Duodenal mucosa (tissue), 2 donors: ENCODE measurements around the gene CASP5.
A peak's percentile ranks its signal among the peaks of the same experiment; 100 is the strongest.
"Not testable (repeated sequence)": the region's sequence is repeated elsewhere in the genome, so short reads cannot be mapped to it uniquely, and the experiment has no call there.

ENCODE experiments used
- H3K27ac ChIP-seq: one replicate; pipeline ENCODE4 v1.7.0; 2013; ENCODE audit warnings: low read depth, low read length
- H3K27me3 ChIP-seq, 2 donors: one replicate each; pipeline ENCODE4 v1.7.0; 2013; ENCODE audit warnings: low read length in 2 of 2, control low read depth in 1 of 2; ENCODE audit not compliant: insufficient read depth in 2 of 2, control insufficient read depth in 1 of 2
- H3K36me3 ChIP-seq, 2 donors: one replicate each; pipeline ENCODE4 v1.7.0; 2013; ENCODE audit warnings: low read length in 2 of 2, control low read depth in 1 of 2; ENCODE audit not compliant: insufficient read depth in 2 of 2, control insufficient read depth in 1 of 2
- H3K4me1 ChIP-seq, 2 donors: one replicate each; pipeline ENCODE4 v1.7.0; 2013; ENCODE audit warnings: low read length in 2 of 2, control low read depth in 1 of 2; ENCODE audit not compliant: insufficient read depth in 2 of 2, control insufficient read depth in 1 of 2
- H3K4me3 ChIP-seq, 2 donors: one replicate each; pipeline ENCODE4 v1.7.0; 2013; ENCODE audit warnings: low read length in 2 of 2, low read depth in 1 of 2
- H3K9ac ChIP-seq, 2 donors: one replicate each; pipeline ENCODE4 v1.7.0; 2013; ENCODE audit warnings: low read length in 2 of 2, low read depth in 1 of 2
- H3K9me3 ChIP-seq, 2 donors: one replicate each; pipeline ENCODE4 v1.7.0; 2013; ENCODE audit warnings: low read length in 2 of 2, control low read depth in 1 of 2; ENCODE audit not compliant: control insufficient read depth in 1 of 2

Gene CASP5

DNA sequence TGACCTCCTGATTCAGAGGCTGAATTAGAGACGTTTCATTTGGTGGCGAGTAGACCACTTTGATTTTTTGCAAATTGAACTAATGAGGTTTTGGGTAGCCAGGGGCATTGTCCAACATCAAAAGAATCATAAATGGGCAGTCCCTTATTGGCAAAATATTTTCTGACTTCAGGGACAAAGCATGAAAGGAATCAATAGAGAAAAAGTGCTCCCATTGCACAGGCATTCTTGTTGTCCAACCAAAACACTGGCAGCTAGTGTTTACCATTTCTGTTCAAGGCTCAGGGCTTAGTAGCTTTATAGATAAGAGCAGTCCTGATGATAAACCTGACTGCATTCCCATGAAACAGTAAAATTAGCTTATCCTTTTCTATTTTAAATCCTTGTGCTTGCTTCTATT, 28.6 kb upstream of the CASP5 start:
- Histone ChIP-seq H3K9me3 (no peaks in the 10 kb centered on the region), H3K27me3 (no peaks in the 10 kb centered on the region), H3K4me3 (no peak overlapping the region), H3K4me1 (no peaks in the 10 kb centered on the region), H3K27ac (no peak overlapping the region), H3K9ac (no peak overlapping the region), H3K36me3 (no peaks in the 10 kb centered on the region)

- Histone ChIP-seq H3K4me3 (no peak overlapping the region), H3K9me3 (no peaks in the 10 kb centered on the region), H3K27me3 (no peaks in the 10 kb centered on the region), H3K27ac (no peak overlapping the region), H3K4me1 (peaks cover 5 to 8% of the 10 kb centered on the region in 2 donors), H3K36me3 (no peaks in the 10 kb centered on the region), H3K9ac (no peak overlapping the region)
Measured at GRCh38 chr11:105049481-105049880, 26.5 kb upstream of the CASP5 start.

DNA sequence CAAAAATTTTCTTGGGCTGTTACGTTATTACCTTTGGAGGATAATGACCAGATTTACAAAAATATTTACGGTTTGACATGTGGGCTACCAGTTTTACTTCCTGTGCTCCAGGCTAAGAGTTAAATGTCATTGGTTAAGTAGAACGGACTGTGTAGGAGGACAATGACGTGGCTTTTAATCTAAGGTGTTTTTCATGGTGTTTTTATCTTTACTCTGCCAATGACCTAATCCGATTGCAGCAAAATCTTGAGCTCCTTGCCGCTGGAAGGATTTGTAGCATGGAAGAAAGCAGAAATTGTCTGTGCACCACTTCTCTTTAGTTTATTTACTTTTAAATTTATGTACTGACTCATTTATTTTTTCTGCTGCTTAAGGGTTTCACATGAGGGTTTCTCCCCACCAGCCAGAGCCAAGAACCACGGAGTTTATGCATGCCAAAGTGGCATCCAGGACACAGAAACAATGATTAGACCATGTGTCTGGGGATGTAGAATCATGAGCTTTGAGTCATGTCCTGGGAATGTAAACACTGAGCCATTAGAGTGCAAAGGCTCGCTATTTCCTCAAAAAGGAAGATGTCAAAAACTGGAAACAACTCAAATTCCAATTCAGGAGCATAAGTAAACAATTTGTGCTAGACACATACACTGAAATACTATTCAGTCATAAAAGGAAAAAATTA, 24.1 kb upstream of the CASP5 start:
- peaks cover 11 to 17% of the 10 kb centered on the region in 2 donors for H3K4me1 ChIP-seq
- H3K4me3 ChIP-seq = no peak overlapping the region
- no peaks in the 10 kb centered on the region for H3K36me3 ChIP-seq
- no peak overlapping the region for H3K9ac ChIP-seq
- no peaks in the 10 kb centered on the region for H3K27me3 ChIP-seq
- no peak overlapping the region for H3K27ac ChIP-seq
- no peaks in the 10 kb centered on the region for H3K9me3 ChIP-seq

DNA sequence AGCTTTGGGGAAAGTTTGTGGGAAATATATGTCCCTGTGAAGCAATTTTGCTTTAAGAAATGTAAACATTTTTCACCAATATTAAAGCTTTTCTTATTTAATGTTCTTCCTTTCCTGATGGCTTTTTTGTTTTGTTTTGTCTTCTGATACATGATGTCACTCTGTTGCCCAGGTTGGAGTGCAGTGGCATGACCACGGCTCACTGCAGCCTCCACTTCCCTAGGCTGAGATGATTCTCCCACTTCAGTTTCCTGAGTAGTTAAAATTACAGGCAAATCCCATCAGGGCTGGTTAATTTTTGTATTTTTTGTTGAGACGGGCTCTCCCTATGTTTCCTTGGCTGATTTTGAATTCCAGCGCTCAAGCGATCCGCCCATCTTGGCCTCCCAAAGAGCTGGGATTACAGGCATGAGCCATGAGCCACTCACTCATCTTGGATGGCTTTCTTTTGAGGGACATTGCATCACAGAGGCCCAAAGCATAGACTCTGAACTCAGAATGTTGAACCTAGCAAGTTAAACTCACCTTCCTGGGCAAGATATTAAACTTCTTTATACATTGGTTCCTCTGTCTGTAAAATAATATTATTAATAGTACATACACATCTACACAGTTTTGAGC, 22.8 kb upstream of the CASP5 start:
- Histone ChIP-seq H3K27ac (peak overlapping the region; percentile 6), H3K4me3 (peak overlapping the region; percentile 70 to 72), H3K36me3 (peaks cover 4 to 8% of the 10 kb centered on the region in 2 donors), H3K27me3 (no peaks in the 10 kb centered on the region), H3K9ac (peak overlapping the region; percentile 56 to 72), H3K4me1 (peaks cover 22 to 27% of the 10 kb centered on the region in 2 donors), H3K9me3 (no peaks in the 10 kb centered on the region)

GRCh38 chr11:105044557-105045524, 21.9 kb upstream of the CASP5 start, which contains the start of gene CARD16:
Gene CARD16 (minus strand): TSS chr11:105045335. CDS start chr11:105045297, 38 bp downstream.
- H3K36me3 ChIP-seq, H3K9me3 ChIP-seq, H3K27me3 ChIP-seq: not testable (repeated sequence)
- H3K4me3 ChIP-seq = peak within 1 kb of the TSS; percentile 70 to 72
- H3K9ac ChIP-seq = peak within 1 kb of the TSS; percentile 56 to 72
- peaks cover 25 to 32% of the 10 kb centered on the region in 2 donors for H3K4me1 ChIP-seq
- H3K27ac ChIP-seq = peak within 1 kb of the TSS; percentile 6

GRCh38 chr11:105042178-105042577, 19.2 kb upstream of the CASP5 start:
- H3K4me1 ChIP-seq = peaks cover 25 to 32% of the 10 kb centered on the region in 2 donors
- H3K27ac ChIP-seq = no peak overlapping the region
- H3K9me3 ChIP-seq = no peaks in the 10 kb centered on the region
- peak overlapping the region; percentile 70 to 72 for H3K4me3 ChIP-seq
- no peaks in the 10 kb centered on the region for H3K27me3 ChIP-seq
- peaks cover 4 to 8% of the 10 kb centered on the region in 2 donors for H3K36me3 ChIP-seq
- no peak overlapping the region for H3K9ac ChIP-seq

DNA sequence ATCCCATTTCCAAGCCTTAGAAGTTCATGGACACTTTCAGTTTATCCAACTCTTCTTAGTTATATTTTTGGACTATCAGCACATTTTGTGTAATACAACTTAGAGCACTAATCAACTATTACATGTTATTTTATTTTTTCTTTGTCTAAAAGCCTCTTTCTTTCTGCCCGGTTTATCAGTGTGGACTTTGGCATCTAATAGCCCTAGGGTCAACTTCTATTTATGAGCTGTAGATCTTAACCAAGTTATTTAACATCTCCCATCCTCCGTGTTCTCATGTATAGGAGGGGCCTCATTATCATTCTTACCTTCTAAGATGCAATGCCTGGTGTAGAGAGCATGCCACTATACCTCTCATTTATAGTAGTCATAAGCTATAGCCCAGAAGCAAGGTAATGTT, 17.7 kb upstream of the CASP5 start:
- H3K27ac ChIP-seq = no peak overlapping the region
- no peak overlapping the region for H3K4me3 ChIP-seq
- H3K9me3 ChIP-seq = no peaks in the 10 kb centered on the region
- peaks cover 4 to 8% of the 10 kb centered on the region in 2 donors for H3K36me3 ChIP-seq
- peaks cover 26 to 31% of the 10 kb centered on the region in 2 donors for H3K4me1 ChIP-seq
- H3K27me3 ChIP-seq = no peaks in the 10 kb centered on the region
- H3K9ac ChIP-seq = no peak overlapping the region

DNA sequence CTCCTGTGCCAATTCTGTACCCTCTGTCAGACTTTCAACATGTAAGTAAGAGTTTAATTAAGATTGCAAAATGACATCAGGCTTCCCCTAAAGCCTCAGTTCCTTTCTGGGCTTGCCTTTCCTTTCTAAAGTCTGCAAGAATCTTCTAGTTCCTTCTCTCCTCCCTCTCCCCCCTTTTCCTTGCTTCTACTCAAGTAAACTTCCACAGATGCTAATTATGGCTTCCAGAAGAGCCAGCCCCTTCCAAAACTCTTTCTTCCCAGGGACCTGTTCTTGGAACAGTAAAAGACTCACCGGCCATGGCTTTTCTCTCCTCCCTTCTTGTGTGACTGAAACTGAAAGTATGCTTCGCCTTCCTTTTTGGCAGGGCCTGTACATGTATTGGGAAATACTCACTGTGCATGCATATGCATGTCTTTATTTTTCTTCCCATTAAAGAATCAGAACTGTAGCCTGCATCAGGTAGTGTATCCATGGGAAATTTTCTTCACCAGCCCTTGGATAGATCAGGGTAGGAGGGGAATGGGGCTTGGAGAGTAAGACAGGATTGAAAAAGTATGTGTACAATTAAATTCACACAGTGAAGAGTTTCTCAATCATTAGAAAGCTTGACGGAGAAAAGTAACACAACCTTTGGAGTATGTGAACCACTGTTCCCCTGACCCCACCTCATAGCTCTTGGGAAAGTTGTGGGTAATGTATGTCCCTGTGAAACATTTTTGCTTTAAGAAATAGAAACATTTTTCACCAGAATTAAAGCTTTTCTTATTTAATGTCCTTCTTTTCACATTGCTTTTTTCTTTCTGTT, 12.0 kb upstream of the CASP5 start, which contains the start of gene CASP1:
CASP1 (minus strand) TSS at position 332 of the 808 bp plus-strand sequence; CDS start at position 301, 31 bp downstream.
- Histone ChIP-seq H3K36me3 (peaks cover 6 to 12% of the 10 kb centered on the region in 2 donors), H3K4me1 (peaks cover 19 to 24% of the 10 kb centered on the region in 2 donors), H3K9me3 (no peaks in the 10 kb centered on the region), H3K27ac (no peak within 1 kb of the TSS), H3K27me3 (no peaks in the 10 kb centered on the region), H3K4me3 (peak within 1 kb of the TSS; percentile 72 to 82), H3K9ac (peak within 1 kb of the TSS; percentile 51 to 73)

DNA sequence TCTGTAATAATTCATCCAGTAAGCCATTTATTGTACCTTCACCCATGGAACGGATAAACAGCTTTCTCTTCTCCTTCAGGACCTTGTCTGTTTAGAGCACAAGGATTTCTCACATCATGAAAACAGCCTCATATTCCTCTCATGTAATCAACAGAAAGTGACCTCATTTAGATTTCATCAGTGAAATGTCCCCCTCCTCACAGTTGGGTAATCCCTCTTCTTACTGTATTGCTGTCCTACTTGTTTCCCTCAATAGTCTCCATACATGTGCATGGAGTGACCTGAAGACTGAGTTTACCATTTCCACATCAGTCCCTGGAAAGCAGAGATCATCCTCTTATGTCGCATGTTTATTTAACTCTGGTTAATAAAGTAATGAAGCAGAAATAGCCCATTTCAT, 11.4 kb upstream of the CASP5 start:
- H3K27me3 ChIP-seq, H3K27ac ChIP-seq, H3K9me3 ChIP-seq: not testable (repeated sequence)
- Histone ChIP-seq H3K36me3 (peaks cover 12 to 19% of the 10 kb centered on the region in 2 donors), H3K4me1 (peaks cover 19 to 28% of the 10 kb centered on the region in 2 donors), H3K4me3 (peak overlapping the region; percentile 72 to 82), H3K9ac (peak overlapping the region; percentile 51 to 73)
